SK-N-MC (cell line): Measurements from ENCODE around the gene SRGN.

Experiments
- DNase-seq: peaks from one replicate; pipeline ENCODE4 v3.0.0-alpha.2; 2011; ENCODE audit warnings: low read depth, low spot score
- H3K27ac ChIP-seq: fragments of 200-600 bp; sonication (generic); 2 replicates; pipeline ENCODE4 v1.5.1; 2016; ENCODE audit warnings: mixed run types
- H3K36me3 ChIP-seq: fragments of 200-600 bp; sonication (generic); 2 replicates; pipeline ENCODE4 v1.6.1; 2017; ENCODE audit warnings: antibody characterized with exemption, low read length, mixed read lengths; ENCODE audit not compliant: insufficient read depth
- H3K4me3 ChIP-seq: fragments of 200-600 bp; sonication (generic); 2 replicates; pipeline ENCODE4 v1.5.1; 2016
- H3K9ac ChIP-seq: fragments of 200-600 bp; sonication (generic); 2 replicates; pipeline ENCODE4 v1.8.0; 2017; ENCODE audit warnings: mixed run types, mixed read lengths; ENCODE audit not compliant: insufficient read length
- H3K9me3 ChIP-seq: fragments of 200-600 bp; sonication (generic); 2 replicates; pipeline ENCODE4 v1.6.1; 2017; ENCODE audit warnings: low read depth, mild to moderate bottlenecking, antibody characterized with exemption, low read length, moderate library complexity, mixed read lengths
- EZH2 ChIP-seq: fragments of 200-600 bp; sonication (generic); IDR thresholded peaks from one replicate; pipeline ENCODE4 v1.6.1; 2017; ENCODE audit warnings: antibody characterized with exemption
- FOXP2 ChIP-seq: optimal IDR thresholded peaks from 2 replicates; pipeline ENCODE3; 2011; ENCODE audit warnings: mild to moderate bottlenecking, moderate library complexity; ENCODE audit not compliant: insufficient read depth; ENCODE audit errors: extremely low read length, control extremely low read depth
- POLR2AphosphoS5 ChIP-seq: IDR thresholded peaks from 2 replicates; pipeline ENCODE4 v1.6.1; 2012; ENCODE audit warnings: mild to moderate bottlenecking, low read depth, low read length, borderline replicate concordance

Gene SRGN

GRCh38 chr10:69047111-69047832, 40.6 kb upstream of the SRGN start:
- H3K4me3 ChIP-seq, result no peak overlapping the region
- H3K9me3 ChIP-seq, result no peaks in the 10 kb centered on the region
- DNase-seq, result no peak
- H3K36me3 ChIP-seq, result no peaks in the 10 kb centered on the region
- H3K9ac ChIP-seq, result no peak overlapping the region
- H3K27ac ChIP-seq, result no peak overlapping the region
- TF ChIP-seq EZH2 (no peak), FOXP2 (no peak), POLR2AphosphoS5 (no peak)

- TF ChIP-seq FOXP2 (no peak), POLR2AphosphoS5 (no peak), EZH2 (no peak)
- H3K4me3 ChIP-seq, result no peak overlapping the region
- H3K36me3 ChIP-seq, result no peaks in the 10 kb centered on the region
- no peaks in the 10 kb centered on the region for H3K9me3 ChIP-seq
- DNase-seq, result no peak
- H3K9ac ChIP-seq, result no peak overlapping the region
- no peak overlapping the region for H3K27ac ChIP-seq
Observed at GRCh38 chr10:69048103-69048502, 39.8 kb upstream of the SRGN start.

- TF ChIP-seq EZH2 (no peak), FOXP2 (no peak), POLR2AphosphoS5 (no peak)
- Histone ChIP-seq H3K36me3 (no peaks in the 10 kb centered on the region), H3K4me3 (no peak overlapping the region), H3K9ac (no peak overlapping the region), H3K9me3 (no peaks in the 10 kb centered on the region), H3K27ac (no peak overlapping the region)
- DNase-seq, result no peak
Observed at GRCh38 chr10:69049566-69049961, 38.3 kb upstream of the SRGN start.

- no peak overlapping the region for H3K27ac ChIP-seq
- DNase-seq, result no peak
- no peak for TF ChIP-seq FOXP2
- TF ChIP-seq POLR2AphosphoS5, result no peak
- TF ChIP-seq EZH2, result no peak
- H3K9me3 ChIP-seq, result no peaks in the 10 kb centered on the region
- H3K9ac ChIP-seq, result no peak overlapping the region
- no peaks in the 10 kb centered on the region for H3K36me3 ChIP-seq
- H3K4me3 ChIP-seq, result no peak overlapping the region
Observed at GRCh38 chr10:69051303-69051702, 36.6 kb upstream of the SRGN start.

GRCh38 chr10:69051710-69052487, 36.0 kb upstream of the SRGN start:
- Histone ChIP-seq H3K4me3 (no peak overlapping the region), H3K36me3 (no peaks in the 10 kb centered on the region), H3K27ac (no peak overlapping the region), H3K9ac (no peak overlapping the region), H3K9me3 (no peaks in the 10 kb centered on the region)
- DNase-seq, result no peak
- TF ChIP-seq EZH2 (no peak), POLR2AphosphoS5 (no peak), FOXP2 (no peak)

- Histone ChIP-seq H3K4me3 (no peak overlapping the region), H3K9ac (no peak overlapping the region), H3K36me3 (no peaks in the 10 kb centered on the region), H3K9me3 (no peaks in the 10 kb centered on the region), H3K27ac (no peak overlapping the region)
- no peak for DNase-seq
- TF ChIP-seq EZH2, result no peak
- TF ChIP-seq FOXP2, result no peak
- TF ChIP-seq POLR2AphosphoS5, result no peak
Observed at GRCh38 chr10:69052736-69053135, 35.2 kb upstream of the SRGN start.

- no peaks in the 10 kb centered on the region for H3K9me3 ChIP-seq
- TF ChIP-seq EZH2 (no peak), FOXP2 (no peak), POLR2AphosphoS5 (no peak)
- H3K4me3 ChIP-seq, result no peak overlapping the region
- H3K27ac ChIP-seq, result no peak overlapping the region
- H3K9ac ChIP-seq, result no peak overlapping the region
- no peaks in the 10 kb centered on the region for H3K36me3 ChIP-seq
- DNase-seq, result no peak
Observed at GRCh38 chr10:69055241-69055640, 32.7 kb upstream of the SRGN start.

GRCh38 chr10:69056129-69056528, 31.8 kb upstream of the SRGN start:
- H3K36me3 ChIP-seq, result no peaks in the 10 kb centered on the region
- no peak overlapping the region for H3K9ac ChIP-seq
- no peak for DNase-seq
- no peak overlapping the region for H3K27ac ChIP-seq
- H3K4me3 ChIP-seq, result no peak overlapping the region
- no peaks in the 10 kb centered on the region for H3K9me3 ChIP-seq
- TF ChIP-seq EZH2 (no peak), FOXP2 (no peak), POLR2AphosphoS5 (no peak)
